H1 (cell line): Measurements from ENCODE around the gene LY9. TPM values are rescaled to one million over a fixed set of nuclear protein-coding genes. Genes with fewer than 3 reads are reported as not detected.

Source experiments
- CTCF ChIA-PET: fragments of 300-600 bp; sonication (Branson Sonifier 250); formaldehyde crosslinking; loops from one replicate; lab custom pipeline; 2021; ENCODE audit not compliant: partially characterized antibody; lab: Charles Lee
- POLR2A ChIA-PET: fragments of 300-600 bp; sonication (Branson Sonifier 250); formaldehyde crosslinking; loops from one replicate; lab custom pipeline; 2021; ENCODE audit warnings: inconsistent platforms; ENCODE audit not compliant: partially characterized antibody; lab: Charles Lee
- DNase-seq, 2 experiments: peaks; one replicate each; pipeline versions ENCODE4 v3.0.0 to v3.0.0-alpha.2; 2010 to 2022; ENCODE audit warnings: low spot score in 2 of 2, low read depth in 1 of 2, mixed read lengths in 1 of 2
- FAIRE-seq: peaks from 2 replicates; lab custom pipeline; 2011; peaks lifted over from hg19 to GRCh38; lab: Jason Lieb, UNC
- H2AFZ ChIP-seq: 2 replicates; pipeline ENCODE4 v1.8.1; 2012; ENCODE audit warnings: low read length, inconsistent platforms
- H2AK5ac ChIP-seq: 2 replicates; pipeline ENCODE4 v1.6.1; 2013; ENCODE audit warnings: low read depth, low read length
- H2BK120ac ChIP-seq: replicated peaks from 2 replicates; pipeline ENCODE3; 2013; ENCODE audit warnings: low read depth, low read length, inconsistent platforms
- H2BK12ac ChIP-seq: 2 replicates; pipeline ENCODE4 v1.6.1; 2013; ENCODE audit warnings: low read depth, low read length
- H2BK15ac ChIP-seq: 2 replicates; pipeline ENCODE4 v1.6.1; 2013; ENCODE audit warnings: low read length
- H2BK20ac ChIP-seq: 2 replicates; pipeline ENCODE4 v1.6.1; 2013; ENCODE audit warnings: low read length
- H2BK5ac ChIP-seq: 2 replicates; pipeline ENCODE4 v1.6.1; 2013; ENCODE audit warnings: low read depth, low read length
- H3K14ac ChIP-seq: 2 replicates; pipeline ENCODE4 v1.6.1; 2013; ENCODE audit warnings: inconsistent platforms; ENCODE audit not compliant: insufficient read length
- H3K18ac ChIP-seq: 2 replicates; pipeline ENCODE4 v1.6.1; 2013; ENCODE audit warnings: low read length; ENCODE audit errors: extremely low read depth
- H3K23ac ChIP-seq: 2 replicates; pipeline ENCODE4 v1.6.1; 2013; ENCODE audit warnings: inconsistent platforms; ENCODE audit not compliant: insufficient read length
- H3K23me2 ChIP-seq: 2 replicates; pipeline ENCODE4 v1.6.1; 2013; ENCODE audit warnings: low read depth, low read length
- H3K27ac ChIP-seq: 2 replicates; pipeline ENCODE4 v1.6.1; 2011; ENCODE audit warnings: low read depth, low read length, inconsistent platforms
- H3K27me3 ChIP-seq, 4 experiments: replicated peaks in 1 of 4; 1 replicate in 1 of 4; 2 replicates in 3 of 4; pipeline versions ENCODE4 v1.6.1 to v1.8.1; 2011 to 2013; ENCODE audit warnings: low read length in 3 of 4, mild to moderate bottlenecking in 3 of 4, inconsistent platforms in 2 of 4, mixed read lengths in 2 of 4, moderate library complexity in 1 of 4; ENCODE audit not compliant: control insufficient read depth in 3 of 4, insufficient read depth in 3 of 4; ENCODE audit errors: extremely low read depth in 1 of 4
- H3K36me3 ChIP-seq, 4 experiments: 2 replicates each; pipeline versions ENCODE4 v1.6.1 to v1.8.1; 2011 to 2013; ENCODE audit warnings: mild to moderate bottlenecking in 4 of 4, low read length in 3 of 4, moderate library complexity in 2 of 4, control low read depth in 1 of 4, inconsistent platforms in 1 of 4; ENCODE audit not compliant: insufficient read depth in 4 of 4, control insufficient read depth in 2 of 4
- H3K4ac ChIP-seq: replicated peaks from 2 replicates; pipeline ENCODE3; 2013; ENCODE audit warnings: low read length, low read depth, mixed read lengths, inconsistent platforms; ENCODE audit not compliant: insufficient read length
- H3K4me1 ChIP-seq, 4 experiments: replicated peaks in 1 of 4; 1 replicate in 1 of 4; 2 replicates in 3 of 4; pipeline versions ENCODE4 v1.6.1 to v1.8.1; 2011 to 2013; ENCODE audit warnings: low read length in 3 of 4, inconsistent platforms in 2 of 4, mixed read lengths in 1 of 4; ENCODE audit not compliant: insufficient read depth in 4 of 4, control insufficient read depth in 3 of 4
- H3K4me2 ChIP-seq, 2 experiments: 2 replicates each; pipeline versions ENCODE4 v1.6.1 to v1.8.1; 2011 to 2013; ENCODE audit warnings: low read depth in 2 of 2, low read length in 2 of 2, control low read depth in 1 of 2, inconsistent platforms in 1 of 2, mild to moderate bottlenecking in 1 of 2; ENCODE audit not compliant: insufficient read depth in 1 of 2
- H3K4me3 ChIP-seq, 4 experiments: fragments of 200-600, 300-600 bp in 1 of 4; sonication (generic), shearing (Covaris generic), sonication (Bioruptor Twin) in 1 of 4; 2 replicates each; pipeline versions ENCODE4 v1.5.1 to v1.8.1; 2011 to 2016; ENCODE audit warnings: low read length in 4 of 4, low read depth in 3 of 4, control low read depth in 2 of 4, inconsistent platforms in 2 of 4, mild to moderate bottlenecking in 2 of 4, mixed read lengths in 1 of 4, moderate library complexity in 1 of 4; ENCODE audit not compliant: insufficient read depth in 2 of 4; ENCODE audit errors: extremely low read depth in 1 of 4
- H3K56ac ChIP-seq: replicated peaks from 2 replicates; pipeline ENCODE3; 2013; ENCODE audit warnings: low read depth, mild to moderate bottlenecking, mixed read lengths, low read length, inconsistent platforms; ENCODE audit not compliant: insufficient read length
- H3K79me1 ChIP-seq: 2 replicates; pipeline ENCODE4 v1.6.1; 2013; ENCODE audit warnings: low read depth, low read length, control low read depth
- H3K79me2 ChIP-seq, 2 experiments: 2 replicates each; pipeline versions ENCODE4 v1.6.1 to v1.8.1; 2012 to 2013; ENCODE audit warnings: low read length in 2 of 2, mild to moderate bottlenecking in 2 of 2, inconsistent platforms in 1 of 2; ENCODE audit not compliant: insufficient read depth in 2 of 2, control insufficient read depth in 1 of 2
- H3K9ac ChIP-seq, 4 experiments: replicated peaks in 1 of 4; 1 replicate in 1 of 4; 2 replicates in 3 of 4; pipeline versions ENCODE4 v1.6.1 to v1.8.1; 2011 to 2013; ENCODE audit warnings: low read depth in 3 of 4, low read length in 3 of 4, control low read depth in 2 of 4, mild to moderate bottlenecking in 2 of 4, moderate library complexity in 2 of 4, inconsistent platforms in 1 of 4; ENCODE audit errors: extremely low read depth in 1 of 4
- H3K9me3 ChIP-seq, 2 experiments: 2 replicates each; pipeline versions ENCODE4 v1.6.1 to v1.8.1; 2012 to 2013; ENCODE audit warnings: mild to moderate bottlenecking in 2 of 2, moderate library complexity in 2 of 2, control low read depth in 1 of 2, inconsistent platforms in 1 of 2, low read depth in 1 of 2, low read length in 1 of 2, mixed read lengths in 1 of 2; ENCODE audit not compliant: insufficient read depth in 2 of 2
- H4K20me1 ChIP-seq, 2 experiments: replicated peaks in 1 of 2; 2 replicates each; pipeline versions ENCODE3 to v1.8.1; 2011 to 2013; ENCODE audit warnings: inconsistent platforms in 2 of 2, low read length in 2 of 2, mild to moderate bottlenecking in 1 of 2; ENCODE audit not compliant: insufficient read depth in 2 of 2, control insufficient read depth in 1 of 2
- H4K5ac ChIP-seq: 2 replicates; pipeline ENCODE4 v1.6.1; 2013; ENCODE audit warnings: low read length, low read depth, mixed read lengths, inconsistent platforms; ENCODE audit not compliant: insufficient read length
- H4K8ac ChIP-seq: 2 replicates; pipeline ENCODE4 v1.8.0; 2013; ENCODE audit warnings: mild to moderate bottlenecking, moderate library complexity, low read length, inconsistent platforms; ENCODE audit not compliant: insufficient read depth; ENCODE audit errors: extremely low read depth
- H4K91ac ChIP-seq: replicated peaks from 2 replicates; pipeline ENCODE3; 2013; ENCODE audit warnings: low read length, mixed read lengths, inconsistent platforms; ENCODE audit not compliant: insufficient read length
- BRCA1 ChIP-seq: IDR thresholded peaks from 2 replicates; pipeline ENCODE4 v1.6.1; 2012; ENCODE audit warnings: low read depth, low read length, improper control_type of control experiment
- CHD1 ChIP-seq: IDR thresholded peaks from 2 replicates; pipeline ENCODE4 v1.6.1; 2012; ENCODE audit warnings: low read depth, low read length, improper control_type of control experiment
- CHD2 ChIP-seq: IDR thresholded peaks from 2 replicates; pipeline ENCODE4 v1.6.1; 2012; ENCODE audit warnings: low read length, improper control_type of control experiment
- CTBP2 ChIP-seq: IDR thresholded peaks from 2 replicates; pipeline ENCODE4 v1.7.0; 2011; ENCODE audit warnings: borderline replicate concordance, mild to moderate bottlenecking, moderate library complexity, mixed read lengths, low read length; ENCODE audit not compliant: insufficient read depth, insufficient read length
- E2F6 ChIP-seq: IDR thresholded peaks from 2 replicates; pipeline ENCODE4 v1.6.1; 2012; ENCODE audit warnings: inconsistent platforms
- GTF2F1 ChIP-seq: IDR thresholded peaks from 2 replicates; pipeline ENCODE4 v1.6.1; 2012; ENCODE audit warnings: low read depth, low read length, improper control_type of control experiment, borderline replicate concordance
- JUN ChIP-seq: IDR thresholded peaks from 2 replicates; pipeline ENCODE4 v1.6.1; 2011; ENCODE audit warnings: low read depth, mild to moderate bottlenecking, improper control_type of control experiment, low read length
- POLR2A ChIP-seq, 2 experiments: IDR thresholded peaks; 1 replicate in 1 of 2; 2 replicates in 1 of 2; pipeline ENCODE4 v1.6.1; 2011; ENCODE audit warnings: low read depth in 2 of 2, low read length in 2 of 2, mild to moderate bottlenecking in 2 of 2; ENCODE audit errors: control extremely low read depth in 1 of 2
- SIN3A ChIP-seq, 2 experiments: IDR thresholded peaks in 1 of 2; conservative IDR thresholded peaks in 1 of 2; 2 replicates each; pipeline ENCODE4 v1.6.1; 2011 to 2012; ENCODE audit warnings: low read length in 2 of 2, improper control_type of control experiment in 1 of 2, low read depth in 1 of 2, mild to moderate bottlenecking in 1 of 2
- SIX5 ChIP-seq: IDR thresholded peaks from 2 replicates; pipeline ENCODE4 v1.6.1; 2011; ENCODE audit warnings: mild to moderate bottlenecking, low read depth, low read length
- SP1 ChIP-seq: IDR thresholded peaks from 2 replicates; pipeline ENCODE4 v1.6.1; 2011; ENCODE audit warnings: low read depth, low read length
- SP2 ChIP-seq: IDR thresholded peaks from 2 replicates; pipeline ENCODE4 v1.6.1; 2012; ENCODE audit warnings: mild to moderate bottlenecking, low read length, inconsistent platforms
- TEAD4 ChIP-seq: IDR thresholded peaks from 2 replicates; pipeline ENCODE4 v1.6.1; 2012; ENCODE audit warnings: low read depth, low read length, inconsistent platforms, mixed read lengths
- YY1 ChIP-seq: IDR thresholded peaks from 2 replicates; pipeline ENCODE4 v1.6.1; 2011; ENCODE audit warnings: low read depth, mild to moderate bottlenecking, low read length
- WGBS, 2 experiments: shearing (Covaris generic) in 1 of 2; methylation state at CpG; one replicate each; pipeline versions ENCODE4 v1.1.6 to v1.1.7; 2013 to 2015; ENCODE audit warnings: low lambda C conversion rate in 2 of 2, mixed read lengths in 2 of 2, inconsistent platforms in 1 of 2, low coverage in 1 of 2, missing lambda C conversion rate in 1 of 2; ENCODE audit not compliant: insufficient replicate concordance in 2 of 2, insufficient coverage in 1 of 2, insufficient read length in 1 of 2; ENCODE audit errors: extremely low coverage in 1 of 2, missing lambda C conversion rate in 1 of 2; 5-methylcytosine and 5-hydroxymethylcytosine counted together
- polyA plus RNA-seq, 7 experiments: library from polyadenylated mRNA; depleted of rRNA in 3 of 7; stranded (reverse) in 5 of 7; unstranded in 2 of 7; fragments of >200 nt in 5 of 7; fragments of 200-250 nt in 2 of 7; gene quantifications; 1 replicate in 5 of 7; 2 replicates in 1 of 7; 4 replicates in 1 of 7; pipeline versions ENCODE4 v1.2.1 to v1.2.3, GENCODE V29; 2011 to 2013; ENCODE audit warnings: missing spikeins in 2 of 7, mixed read lengths in 2 of 7
- total RNA-seq: library from RNA; stranded (reverse); fragmentation: NEBNext Ultra II Directional; extraction: Animal tissue kit (Norgen Biotek cat#: 25700); gene quantifications from 2 replicates; pipeline ENCODE4 v1.2.1, GENCODE V29; 2021

The LY9 gene
- total and polyA plus RNA-seq, 2 of the 8 experiments (the other 6 are each of a cell fraction or from before 2014, with no cell fraction given), result not detected

- H3K4me2 ChIP-seq, result no peak overlapping the region
- no peaks in the 10 kb centered on the region for H3K79me1 ChIP-seq
- H3K18ac ChIP-seq, result no peak overlapping the region
- H3K36me3 ChIP-seq, result no peaks in the 10 kb centered on the region
- H3K23me2 ChIP-seq, result no peaks in the 10 kb centered on the region
- H3K9ac ChIP-seq, result no peak overlapping the region
- no peak overlapping the region for H2BK5ac ChIP-seq
- no peak overlapping the region for H2AFZ ChIP-seq
- WGBS, 2 experiments, result 90% methylated on average over 2 of the region's 2 CpGs; no CpG with 5 or more reads in 1 of the 2 experiments
- H3K27ac ChIP-seq, result no peak overlapping the region
- H2BK15ac ChIP-seq, result no peak overlapping the region
- no peaks in the 10 kb centered on the region for H4K20me1 ChIP-seq
- no peak overlapping the region for H3K23ac ChIP-seq
- H2BK12ac ChIP-seq, result no peak overlapping the region
- H3K56ac ChIP-seq, result no peak overlapping the region
- no peaks in the 10 kb centered on the region for H3K4me1 ChIP-seq
- POLR2A ChIA-PET, result no interaction called here
- no peak overlapping the region for H4K8ac ChIP-seq
- no peak overlapping the region for H3K4ac ChIP-seq
- no peak overlapping the region for H4K91ac ChIP-seq
- H3K79me2 ChIP-seq, result no peaks in the 10 kb centered on the region
- H3K14ac ChIP-seq, result no peak overlapping the region
- H2BK20ac ChIP-seq, result no peak overlapping the region
- H3K9me3 ChIP-seq, result no peaks in the 10 kb centered on the region
- no peaks in the 10 kb centered on the region for H3K27me3 ChIP-seq
- no peak overlapping the region for H3K4me3 ChIP-seq
- CTCF ChIA-PET, result interaction anchor here (0.6 to 11.9 kb wide), 5 partner anchors 13 to 116 kb away, joined by 3 to 141 read pairs (median 6); no protein-coding TSS in a partner anchor
- FAIRE-seq (no peak), DNase-seq (no peak)
- H4K5ac ChIP-seq, result no peak overlapping the region
- no peak overlapping the region for H2BK120ac ChIP-seq
- H2AK5ac ChIP-seq, result no peak overlapping the region
- TF ChIP-seq JUN (no peak), CTBP2 (no peak), GTF2F1 (no peak), E2F6 (no peak), SP1 (no peak), BRCA1 (no peak), CHD1 (no peak), CHD2 (no peak), SP2 (no peak), POLR2A (IDR thresholded peaks at IDR 0.05; ENCODE audit: control extremely low read depth in 1 of 2, low read depth in 2 of 2, low read length in 2 of 2) (no peak), SIX5 (no peak), YY1 (no peak), TEAD4 (no peak), SIN3A (conservative IDR thresholded peaks at IDR 0.05 in 1 of 2, IDR thresholded peaks at IDR 0.05 in 1 of 2; ENCODE audit: low read depth in 1 of 2, low read length in 2 of 2) (no peak)
Observed at GRCh38 chr1:160761886-160762285, 34.1 kb upstream of the LY9 start.
